SU-DHL-6 (cell line): Measurements from ENCODE around the gene MSX1.

Experiments used
- H2AFZ ChIP-seq: fragments of 200-600 bp; sonication (generic); 2 replicates; pipeline ENCODE4 v1.6.1; 2014; ENCODE audit warnings: low read depth, mild to moderate bottlenecking, moderate library complexity, mixed read lengths, antibody characterized with exemption, low read length; ENCODE audit not compliant: severe bottlenecking
- H3F3A ChIP-seq: fragments of 200-600 bp; shearing (Covaris generic); 2 replicates; pipeline ENCODE4 v1.6.0; 2016; ENCODE audit warnings: antibody characterized with exemption, mild to moderate bottlenecking; ENCODE audit not compliant: insufficient read depth
- H3K27ac ChIP-seq: fragments of 200-600 bp; sonication (generic); 2 replicates; pipeline ENCODE4 v1.5.1; 2016; ENCODE audit warnings: low read depth, mild to moderate bottlenecking, low read length, moderate library complexity, mixed read lengths
- H3K27me3 ChIP-seq: fragments of 200-600 bp; sonication (generic), shearing (Covaris generic); 2 replicates; pipeline ENCODE4 v1.6.0; 2014; ENCODE audit warnings: mild to moderate bottlenecking, low read length
- H3K36me3 ChIP-seq: fragments of 200-600 bp; sonication (generic); 2 replicates; pipeline ENCODE4 v1.6.1; 2014; ENCODE audit warnings: mild to moderate bottlenecking, low read length, mixed read lengths
- H3K4me2 ChIP-seq: fragments of 300-600, 200-600 bp; shearing (Covaris generic), sonication (generic); 2 replicates; pipeline ENCODE4 v1.6.0; 2014; ENCODE audit warnings: low read length, low read depth, mild to moderate bottlenecking; ENCODE audit not compliant: poor library complexity, severe bottlenecking
- H3K4me3 ChIP-seq: fragments of 200-600 bp; sonication (generic); 2 replicates; pipeline ENCODE4 v1.5.1; 2014; ENCODE audit warnings: antibody characterized with exemption, low read length, mild to moderate bottlenecking, mixed read lengths; ENCODE audit not compliant: insufficient read depth, poor library complexity, severe bottlenecking
- H3K79me2 ChIP-seq: fragments of 200-600 bp; sonication (generic); 2 replicates; pipeline ENCODE4 v1.6.1; 2014; ENCODE audit warnings: mild to moderate bottlenecking, low read length, moderate library complexity; ENCODE audit not compliant: insufficient read depth
- H3K9ac ChIP-seq: fragments of 200-600 bp; sonication (generic); 2 replicates; pipeline ENCODE4 v1.7.0; 2014; ENCODE audit warnings: mild to moderate bottlenecking, low read length
- H3K9me2 ChIP-seq: fragments of 200-600 bp; sonication (generic); replicated peaks from 2 replicates; pipeline ENCODE4 v1.6.1; 2014; ENCODE audit warnings: low read length; ENCODE audit not compliant: insufficient read depth
- H3K9me3 ChIP-seq: fragments of 200-600 bp; sonication (generic); 2 replicates; pipeline ENCODE4 v1.6.1; 2014; ENCODE audit warnings: low read length, mixed read lengths; ENCODE audit not compliant: insufficient read depth
- H4K20me1 ChIP-seq: fragments of 200-600 bp; sonication (generic); 2 replicates; pipeline ENCODE4 v1.6.1; 2014; ENCODE audit warnings: low read depth, mild to moderate bottlenecking, antibody characterized with exemption, low read length, moderate library complexity, mixed read lengths
- CTCF ChIP-seq: fragments of 200-600 bp; sonication (generic); IDR thresholded peaks from one replicate; pipeline ENCODE4 v1.5.1; 2017; ENCODE audit warnings: antibody characterized with exemption, mild to moderate bottlenecking, low read length, moderate library complexity; ENCODE audit not compliant: insufficient read depth, poor library complexity, severe bottlenecking
- EZH2phosphoT487 ChIP-seq: fragments of 200-600 bp; sonication (generic), shearing (Covaris generic); conservative IDR thresholded peaks from 2 replicates; pipeline ENCODE4 v1.6.1; 2018; ENCODE audit warnings: mild to moderate bottlenecking, antibody characterized with exemption, low read length, moderate library complexity, mixed read lengths

MSX1 gene

GRCh38 chr4:4838936-4839810, 20.3 kb upstream of the MSX1 start:
- Histone ChIP-seq H2AFZ (no peak overlapping the region), H3K4me2 (no peak overlapping the region), H3K9me3 (0 out of 2 replicates have a peak, but pooled peaks cover 9% of the 10 kb centered on the region), H3K9ac (no peak overlapping the region), H3K36me3 (no peaks in the 10 kb centered on the region), H3K79me2 (no peaks in the 10 kb centered on the region), H3K9me2 (no peaks in the 10 kb centered on the region), H3F3A (no peaks in the 10 kb centered on the region), H3K27ac (no peak overlapping the region), H3K27me3 (no peaks in the 10 kb centered on the region), H4K20me1 (no peaks in the 10 kb centered on the region), H3K4me3 (no peak overlapping the region)
- no peak for TF ChIP-seq EZH2phosphoT487
- TF ChIP-seq CTCF = no peak

DNA sequence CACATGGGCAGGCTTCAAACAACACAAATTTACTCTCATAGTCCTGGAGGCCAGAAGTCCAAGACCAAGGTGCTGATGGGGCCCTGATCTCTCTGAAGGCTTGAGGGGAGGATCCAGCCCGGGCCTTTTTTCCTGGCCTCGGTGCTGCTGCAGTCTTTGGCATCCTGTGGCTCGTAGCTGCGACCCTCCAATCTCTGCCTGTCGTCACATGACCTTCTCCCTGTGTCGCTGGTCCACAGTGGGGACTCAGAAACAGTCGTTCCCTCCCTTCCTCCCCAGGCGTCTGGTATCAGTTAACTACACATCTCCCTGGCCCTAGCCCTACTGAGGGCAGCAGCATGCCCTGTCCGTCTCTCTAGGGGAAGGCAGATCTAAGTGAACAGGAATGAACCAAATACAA, 19.1 kb upstream of the MSX1 start:
- no peaks in the 10 kb centered on the region for H3K79me2 ChIP-seq
- H3F3A ChIP-seq = no peaks in the 10 kb centered on the region
- no peaks in the 10 kb centered on the region for H3K27me3 ChIP-seq
- H3K27ac ChIP-seq = no peak overlapping the region
- no peak overlapping the region for H3K4me2 ChIP-seq
- H2AFZ ChIP-seq = no peak overlapping the region
- no peaks in the 10 kb centered on the region for H4K20me1 ChIP-seq
- 0 out of 2 replicates have a peak, but pooled peaks cover 1% of the 10 kb centered on the region for H3K9me3 ChIP-seq
- no peaks in the 10 kb centered on the region for H3K36me3 ChIP-seq
- TF ChIP-seq CTCF = no peak
- no peak for TF ChIP-seq EZH2phosphoT487
- no peak overlapping the region for H3K4me3 ChIP-seq
- H3K9ac ChIP-seq = no peak overlapping the region
- H3K9me2 ChIP-seq = no peaks in the 10 kb centered on the region

DNA sequence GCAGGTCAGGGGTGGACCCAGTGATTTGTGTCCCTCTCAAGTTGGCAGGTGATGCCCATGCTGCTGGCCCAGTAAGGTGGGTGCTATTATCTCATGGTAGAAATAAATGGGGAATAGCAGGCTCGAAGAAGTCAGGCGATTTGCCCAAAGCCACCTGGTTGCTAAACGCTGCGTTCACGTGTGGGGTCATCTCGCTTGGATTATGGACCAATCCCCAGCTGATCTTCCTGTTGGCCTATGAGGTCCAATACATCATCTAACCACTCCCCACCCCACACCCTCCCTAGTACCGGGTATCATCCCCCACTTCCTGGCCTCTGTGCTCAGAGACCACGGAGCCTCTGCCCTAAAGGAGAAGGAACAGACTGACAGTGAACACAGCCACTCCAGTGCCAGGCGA, 18.3 kb upstream of the MSX1 start:
- H2AFZ ChIP-seq = no peak overlapping the region
- H3K9me2 ChIP-seq = no peaks in the 10 kb centered on the region
- no peak overlapping the region for H3K9ac ChIP-seq
- H3K4me3 ChIP-seq = no peak overlapping the region
- H4K20me1 ChIP-seq = no peaks in the 10 kb centered on the region
- TF ChIP-seq CTCF (no peak), EZH2phosphoT487 (no peak)
- no peaks in the 10 kb centered on the region for H3K27me3 ChIP-seq
- H3K79me2 ChIP-seq = no peaks in the 10 kb centered on the region
- no peaks in the 10 kb centered on the region for H3F3A ChIP-seq
- H3K9me3 ChIP-seq = no peaks in the 10 kb centered on the region
- no peaks in the 10 kb centered on the region for H3K36me3 ChIP-seq
- H3K27ac ChIP-seq = no peak overlapping the region
- H3K4me2 ChIP-seq = no peak overlapping the region
